ENCODE data around the gene KATNAL2.

GRCh38 chr18:47036927-47037578 lies 119.7 kb downstream of the KATNAL2 start:
- TF ChIP-seq CTCF (IDR thresholded peaks at IDR 0.05) (no peak), EP300 (IDR thresholded peaks at IDR 0.05) (no peak), POLR2A (IDR thresholded peaks at IDR 0.05) (no peak), POLR2AphosphoS5 (IDR thresholded peaks at IDR 0.05) (no peak)
